ENCODE results near the gene APOBEC3F.

DNA sequence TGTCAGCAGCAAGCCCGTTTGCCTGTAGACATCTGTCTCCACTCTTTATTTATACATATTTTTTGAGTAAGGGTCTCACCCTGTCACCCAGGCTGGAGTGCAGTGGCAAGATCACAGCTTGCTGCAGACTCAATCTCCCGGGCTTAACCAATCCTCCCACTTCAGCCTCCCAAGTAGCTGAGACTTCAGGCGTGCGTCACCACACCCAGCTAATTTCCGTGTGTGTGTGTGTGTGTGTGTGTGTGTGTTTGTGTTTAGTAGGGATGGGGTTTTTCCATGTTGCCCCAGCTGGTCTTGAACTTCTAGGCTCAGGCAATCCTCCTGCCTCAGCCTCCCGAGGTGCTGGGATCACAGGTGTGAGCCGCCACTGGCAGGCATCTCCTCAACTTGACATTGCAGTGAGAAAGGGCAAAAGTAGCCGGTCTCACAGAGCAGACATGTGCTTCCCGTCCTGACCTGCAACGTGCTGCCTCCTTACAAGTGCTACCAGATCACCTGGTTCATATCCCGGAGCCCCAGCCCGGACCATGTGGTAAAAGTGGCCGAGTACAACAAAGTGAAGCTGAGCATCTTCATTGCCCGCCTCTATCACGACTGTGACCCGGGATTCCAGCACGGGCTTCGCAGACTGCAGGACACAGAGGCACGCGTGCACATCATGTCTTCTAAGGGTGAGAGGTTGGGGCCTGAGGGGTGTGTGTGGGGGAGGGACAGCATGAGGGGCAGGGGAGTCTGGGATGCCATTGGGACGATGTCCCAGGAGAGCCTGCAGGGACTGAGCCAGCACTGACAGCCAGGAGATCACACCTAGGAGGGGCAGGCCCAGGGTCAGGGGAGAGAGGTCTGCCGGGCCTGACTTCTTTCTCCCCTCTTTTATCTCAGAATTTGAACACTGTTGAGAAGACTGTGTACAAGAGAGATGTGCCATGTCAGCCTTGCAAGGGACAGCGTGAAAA is 50.7 kb downstream of the APOBEC3F start:
- TF ChIP-seq, protein P1, sequence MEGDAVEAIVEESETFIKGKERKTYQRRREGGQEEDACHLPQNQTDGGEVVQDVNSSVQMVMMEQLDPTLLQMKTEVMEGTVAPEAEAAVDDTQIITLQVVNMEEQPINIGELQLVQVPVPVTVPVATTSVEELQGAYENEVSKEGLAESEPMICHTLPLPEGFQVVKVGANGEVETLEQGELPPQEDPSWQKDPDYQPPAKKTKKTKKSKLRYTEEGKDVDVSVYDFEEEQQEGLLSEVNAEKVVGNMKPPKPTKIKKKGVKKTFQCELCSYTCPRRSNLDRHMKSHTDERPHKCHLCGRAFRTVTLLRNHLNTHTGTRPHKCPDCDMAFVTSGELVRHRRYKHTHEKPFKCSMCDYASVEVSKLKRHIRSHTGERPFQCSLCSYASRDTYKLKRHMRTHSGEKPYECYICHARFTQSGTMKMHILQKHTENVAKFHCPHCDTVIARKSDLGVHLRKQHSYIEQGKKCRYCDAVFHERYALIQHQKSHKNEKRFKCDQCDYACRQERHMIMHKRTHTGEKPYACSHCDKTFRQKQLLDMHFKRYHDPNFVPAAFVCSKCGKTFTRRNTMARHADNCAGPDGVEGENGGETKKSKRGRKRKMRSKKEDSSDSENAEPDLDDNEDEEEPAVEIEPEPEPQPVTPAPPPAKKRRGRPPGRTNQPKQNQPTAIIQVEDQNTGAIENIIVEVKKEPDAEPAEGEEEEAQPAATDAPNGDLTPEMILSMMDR (conservative IDR thresholded peaks at IDR 0.05) = no peak
- TF ChIP-seq EZH2 (IDR thresholded peaks at IDR 0.05; ENCODE audit: low read depth) = no peak

All from PC-9 (cell line).